ENCODE measurements around the gene MAEA. TPM values are rescaled to one million over a fixed set of nuclear protein-coding genes. Genes with fewer than 3 reads are reported as not detected.
A peak's percentile ranks its signal among the peaks of the same experiment; 100 is the strongest.

Gene MAEA
- total and polyA plus RNA-seq, 9 of the 15 experiments (the other 6 are each of a cell fraction or from before 2014, with no cell fraction given) = 2.1 to 86.5 (median 45.0) TPM

GRCh38 chr4:1360423-1361283, 71.0 kb downstream of the MAEA start:
- H3K9me3 ChIP-seq (replicated peaks; ENCODE audit: control insufficient read depth, insufficient read depth, low read depth, low read length) = no peaks in the 10 kb centered on the region
- no peak for ATAC-seq
- H3K79me2 ChIP-seq (ENCODE audit: control insufficient read depth, insufficient read depth, low read length) = no peaks in the 10 kb centered on the region
- DNase-seq (ENCODE audit: extremely low read depth in 1 of 4, low spot score in 3 of 4) = no peak
- TF ChIP-seq EGR1 (conservative IDR thresholded peaks at IDR 0.05) (peak; percentile 40; the same call in 1 of the 2 replicates), TEAD4 (IDR thresholded peaks at IDR 0.05; ENCODE audit: low read length) (no peak), TEAD4 (CRISPR knock-in tag; IDR thresholded peaks at IDR 0.05; ENCODE audit: borderline replicate concordance) (no peak)
- WGBS (ENCODE audit: insufficient coverage, low coverage, missing lambda C conversion rate) = 85% methylated on average over 16 of the region's 29 CpGs
- in situ Hi-C loops (cut with MboI) = no loop called here
- H3K4me1 ChIP-seq (replicated peaks in 1 of 2; ENCODE audit: control insufficient read depth in 2 of 2, insufficient read depth in 2 of 2, low read length in 2 of 2) = peaks cover 0 to 40% of the 10 kb centered on the region in 2 experiments; a peak in 2 of 5 replicates
- H4K20me1 ChIP-seq (replicated peaks; ENCODE audit: control insufficient read depth, insufficient read depth, low read length) = peaks cover 4% of the 10 kb centered on the region; the same call in 1 of the 2 replicates
- CTCF ChIA-PET (ENCODE audit: low intra/inter-chr PET ratio) = no interaction called here
- intact Hi-C loops (cut with micrococcal nuclease) = no loop called here
- H2AFZ ChIP-seq (ENCODE audit: low read depth, low read length) = no peak overlapping the region
- H3K4me3 ChIP-seq = no peak overlapping the region
- no TSS peak for BruUV-seq (replicated peaks)
- peaks cover 5% of the 10 kb centered on the region for H3K9me1 ChIP-seq (ENCODE audit: control insufficient read depth, insufficient read depth, low read length)
- no peaks in the 10 kb centered on the region for H3K27me3 ChIP-seq (ENCODE audit: control insufficient read depth in 2 of 2, insufficient read depth in 2 of 2, low read length in 2 of 2)
- H3K4me2 ChIP-seq (ENCODE audit: insufficient read depth, low read length) = no peak overlapping the region
- peaks cover 14% of the 10 kb centered on the region; the same call in 2 of the 3 replicates for H3K36me3 ChIP-seq (ENCODE audit: control insufficient read depth, insufficient read depth, low read length)
- FAIRE-seq = no peak
- POLR2A ChIA-PET = interaction anchor here (1.0 to 1.4 kb wide), 2 partner anchors 15 to 29 kb away, joined by 3 read pairs; no protein-coding TSS in a partner anchor
- H3K9ac ChIP-seq (ENCODE audit: insufficient read depth in 1 of 2, low read depth in 2 of 2, low read length in 2 of 2) = peak overlapping the region in 1 of 2 experiments; percentile 7; a peak in 1 of 4 replicates
- no peak overlapping the region for H3K27ac ChIP-seq (ENCODE audit: extremely low read depth, low read depth, low read length)

- Histone ChIP-seq H2AFZ (ENCODE audit: low read depth, low read length) (no peak overlapping the region), H3K4me1 (replicated peaks in 1 of 2; ENCODE audit: control insufficient read depth in 2 of 2, insufficient read depth in 2 of 2, low read length in 2 of 2) (peaks cover 0 to 35% of the 10 kb centered on the region in 2 experiments; a peak in 2 of 5 replicates), H3K79me2 (ENCODE audit: control insufficient read depth, insufficient read depth, low read length) (no peaks in the 10 kb centered on the region), H3K27me3 (ENCODE audit: control insufficient read depth in 2 of 2, insufficient read depth in 2 of 2, low read length in 2 of 2) (no peaks in the 10 kb centered on the region), H3K27ac (ENCODE audit: extremely low read depth, low read depth, low read length) (no peak overlapping the region), H3K9me3 (replicated peaks; ENCODE audit: control insufficient read depth, insufficient read depth, low read depth, low read length) (no peaks in the 10 kb centered on the region), H3K9me1 (ENCODE audit: control insufficient read depth, insufficient read depth, low read length) (peaks cover 5% of the 10 kb centered on the region), H3K9ac (ENCODE audit: insufficient read depth in 1 of 2, low read depth in 2 of 2, low read length in 2 of 2) (no peak overlapping the region), H4K20me1 (replicated peaks; ENCODE audit: control insufficient read depth, insufficient read depth, low read length) (peaks cover 3% of the 10 kb centered on the region; the same call in 1 of the 2 replicates), H3K4me2 (ENCODE audit: insufficient read depth, low read length) (no peak overlapping the region), H3K36me3 (ENCODE audit: control insufficient read depth, insufficient read depth, low read length) (peaks cover 8% of the 10 kb centered on the region; the same call in 2 of the 3 replicates), H3K4me3 (no peak overlapping the region)
- ChIA-PET CTCF (ENCODE audit: low intra/inter-chr PET ratio) (no interaction called here), POLR2A (interaction anchor here (1.4 kb wide), 1 partner anchor 14 kb away, joined by 3 read pairs; no protein-coding TSS in a partner anchor)
- BruUV-seq (replicated peaks) = no TSS peak
- ATAC-seq = no peak
- FAIRE-seq = no peak
- intact Hi-C loops (cut with micrococcal nuclease) (no loop called here), in situ Hi-C loops (cut with MboI) (no loop called here)
- 76% methylated on average over 17 of the region's 18 CpGs for WGBS (ENCODE audit: insufficient coverage, low coverage, missing lambda C conversion rate)
- DNase-seq (ENCODE audit: extremely low read depth in 1 of 4, low spot score in 3 of 4) = no peak
- no peak for TF ChIP-seq HEY1 (CRISPR knock-in tag; IDR thresholded peaks at IDR 0.05; ENCODE audit: borderline replicate concordance)
- no peak for TF ChIP-seq ZNF444 (CRISPR knock-in tag; IDR thresholded peaks at IDR 0.05)
- TF ChIP-seq AFF4 (CRISPR knock-in tag; IDR thresholded peaks at IDR 0.05) = no peak
- TF ChIP-seq HDAC1 (IDR thresholded peaks at IDR 0.05) = no peak
- TF ChIP-seq TAF7 (tag; IDR thresholded peaks at IDR 0.05) = no peak
Observed at GRCh38 chr4:1361431-1361830, 71.7 kb downstream of the MAEA start.
